Measurements from ENCODE around the gene POMGNT2.

Gene POMGNT2

DNA sequence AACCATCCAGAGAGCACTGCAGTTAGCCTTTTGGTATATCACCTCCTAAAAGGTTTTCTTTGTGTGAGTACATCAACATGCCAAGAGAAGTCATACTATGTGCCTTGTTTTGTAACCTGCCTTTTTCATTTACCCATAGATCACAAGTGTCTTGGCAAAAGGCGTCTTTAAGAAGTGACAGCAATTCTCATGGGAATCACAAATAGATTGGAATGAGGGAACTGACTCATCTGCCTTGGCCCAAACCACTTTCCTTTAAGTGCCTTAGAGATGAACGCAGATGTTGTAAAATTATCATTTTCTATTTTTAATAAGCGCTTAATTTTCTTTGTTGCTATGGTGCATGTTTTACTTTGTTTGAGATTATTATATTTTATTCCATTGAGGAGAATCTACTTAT, 20.7 kb upstream of the POMGNT2 start:
- no peak overlapping the region for H2AFZ ChIP-seq (ENCODE audit: low read length)
- no peak overlapping the region for H3K4ac ChIP-seq (ENCODE audit: low read length)
- no peaks in the 10 kb centered on the region for H3K79me1 ChIP-seq (ENCODE audit: low read depth, low read length)
- no peaks in the 10 kb centered on the region for H3K9me3 ChIP-seq (replicated peaks in 1 of 2; ENCODE audit: control insufficient read depth in 2 of 2, insufficient read depth in 1 of 2, low read depth in 1 of 2, low read length in 2 of 2)
- H3K27ac ChIP-seq (replicated peaks; ENCODE audit: low read length): no peak overlapping the region
- no peak overlapping the region for H2BK12ac ChIP-seq (ENCODE audit: low read length)
- no peak overlapping the region for H3K18ac ChIP-seq (ENCODE audit: low read length)
- H3K9ac ChIP-seq (ENCODE audit: low read depth, low read length, poor library complexity): no peak overlapping the region
- WGBS, 2 donors (ENCODE audit: extremely low coverage in 2 of 2, insufficient read length in 2 of 2, insufficient replicate concordance in 1 of 2): no CpG with 5 or more reads among the region's 3 CpGs
- H4K8ac ChIP-seq (ENCODE audit: low read depth, low read length): no peak overlapping the region
- no peak overlapping the region for H3K4me2 ChIP-seq (ENCODE audit: insufficient read depth, low read length, poor library complexity, severe bottlenecking)
- no peak overlapping the region for H3K14ac ChIP-seq (ENCODE audit: low read length)
- H4K91ac ChIP-seq (ENCODE audit: low read depth, low read length, poor library complexity): no peak overlapping the region
- no peaks in the 10 kb centered on the region for H3K4me1 ChIP-seq (ENCODE audit: control insufficient read depth in 2 of 2, insufficient read depth in 1 of 2, low read depth in 1 of 2, low read length in 2 of 2)
- H3K27me3 ChIP-seq (ENCODE audit: control insufficient read depth in 3 of 3, insufficient read depth in 3 of 3, low read depth in 1 of 3, low read length in 3 of 3): no peaks in the 10 kb centered on the region
- H3K4me3 ChIP-seq (ENCODE audit: low read length in 2 of 2): no peak overlapping the region
- H3K36me3 ChIP-seq (replicated peaks in 1 of 2; ENCODE audit: control insufficient read depth in 2 of 2, insufficient read depth in 2 of 2, low read length in 2 of 2): no peaks in the 10 kb centered on the region
- H2BK120ac ChIP-seq (ENCODE audit: low read depth, low read length): no peak overlapping the region
- no peak overlapping the region for H2BK15ac ChIP-seq (ENCODE audit: low read length)
- no peak overlapping the region for H3K23ac ChIP-seq (ENCODE audit: low read depth, low read length, poor library complexity)
- DNase-seq (ENCODE audit: low spot score): no peak
- no peak overlapping the region for H2BK5ac ChIP-seq (ENCODE audit: low read length)
- H2AK5ac ChIP-seq (ENCODE audit: low read depth, low read length): no peak overlapping the region

DNA sequence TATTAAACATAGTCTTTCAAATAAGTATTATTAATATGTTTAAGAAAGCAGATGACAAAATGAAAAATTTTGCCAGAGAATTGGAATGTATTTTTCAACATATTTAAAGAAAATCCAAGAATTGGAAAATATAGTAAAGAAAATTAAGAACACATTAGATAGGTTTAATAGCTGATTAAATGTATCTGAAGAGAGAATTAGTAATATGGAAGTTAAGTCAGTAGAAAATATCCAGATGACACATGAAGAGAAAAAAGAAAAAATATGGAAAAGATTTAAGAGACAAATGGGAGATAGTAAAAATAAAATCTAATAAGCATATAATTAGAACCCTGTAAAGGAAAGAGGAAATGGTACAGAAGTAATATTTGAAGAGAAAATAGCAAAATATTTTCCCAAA, 18.0 kb upstream of the POMGNT2 start:
- Histone ChIP-seq H3K27me3 (ENCODE audit: control insufficient read depth in 3 of 3, insufficient read depth in 3 of 3, low read depth in 1 of 3, low read length in 3 of 3) (no peaks in the 10 kb centered on the region), H3K4ac (ENCODE audit: low read length) (no peak overlapping the region), H3K4me2 (ENCODE audit: insufficient read depth, low read length, poor library complexity, severe bottlenecking) (no peak overlapping the region), H3K4me3 (ENCODE audit: low read length in 2 of 2) (no peak overlapping the region), H2BK120ac (ENCODE audit: low read depth, low read length) (no peak overlapping the region), H3K4me1 (ENCODE audit: control insufficient read depth in 2 of 2, insufficient read depth in 1 of 2, low read depth in 1 of 2, low read length in 2 of 2) (no peaks in the 10 kb centered on the region), H2AK5ac (ENCODE audit: low read depth, low read length) (no peak overlapping the region), H3K18ac (ENCODE audit: low read length) (no peak overlapping the region), H2BK5ac (ENCODE audit: low read length) (no peak overlapping the region), H2BK12ac (ENCODE audit: low read length) (no peak overlapping the region), H3K27ac (replicated peaks; ENCODE audit: low read length) (no peak overlapping the region), H3K14ac (ENCODE audit: low read length) (no peak overlapping the region), H3K9me3 (replicated peaks in 1 of 2; ENCODE audit: control insufficient read depth in 2 of 2, insufficient read depth in 1 of 2, low read depth in 1 of 2, low read length in 2 of 2) (peaks cover 0 to 2% of the 10 kb centered on the region in 2 donors), H3K36me3 (replicated peaks in 1 of 2; ENCODE audit: control insufficient read depth in 2 of 2, insufficient read depth in 2 of 2, low read length in 2 of 2) (no peaks in the 10 kb centered on the region), H2AFZ (ENCODE audit: low read length) (no peak overlapping the region), H3K23ac (ENCODE audit: low read depth, low read length, poor library complexity) (no peak overlapping the region), H4K91ac (ENCODE audit: low read depth, low read length, poor library complexity) (no peak overlapping the region), H3K9ac (ENCODE audit: low read depth, low read length, poor library complexity) (no peak overlapping the region), H4K8ac (ENCODE audit: low read depth, low read length) (no peak overlapping the region), H2BK15ac (ENCODE audit: low read length) (no peak overlapping the region), H3K79me1 (ENCODE audit: low read depth, low read length) (no peaks in the 10 kb centered on the region)
- DNase-seq (ENCODE audit: low spot score): no peak

DNA sequence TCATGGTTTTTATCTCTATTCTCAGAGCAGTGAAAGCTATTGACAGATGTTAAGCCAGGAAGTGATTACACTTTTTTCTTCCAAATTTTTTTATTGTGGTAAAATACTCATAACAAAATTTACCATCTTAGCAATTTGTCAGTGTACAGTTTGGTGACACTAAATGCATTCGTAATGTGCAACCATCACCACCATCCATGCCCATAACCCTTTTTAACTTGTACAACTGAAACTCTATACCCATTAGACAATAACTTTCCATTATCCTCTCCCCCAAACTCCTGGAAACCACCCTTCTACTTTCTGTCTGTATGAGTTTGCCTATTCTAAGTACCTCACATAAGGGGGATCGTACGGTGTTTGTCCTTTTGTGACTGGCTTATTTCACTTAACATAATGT, 15.1 kb upstream of the POMGNT2 start:
- Histone ChIP-seq H3K27ac (replicated peaks; ENCODE audit: low read length) (no peak overlapping the region), H2AFZ (ENCODE audit: low read length) (no peak overlapping the region), H3K36me3 (replicated peaks in 1 of 2; ENCODE audit: control insufficient read depth in 2 of 2, insufficient read depth in 2 of 2, low read length in 2 of 2) (no peaks in the 10 kb centered on the region), H3K4ac (ENCODE audit: low read length) (no peak overlapping the region), H3K79me1 (ENCODE audit: low read depth, low read length) (no peaks in the 10 kb centered on the region), H4K91ac (ENCODE audit: low read depth, low read length, poor library complexity) (no peak overlapping the region), H3K9me3 (replicated peaks in 1 of 2; ENCODE audit: control insufficient read depth in 2 of 2, insufficient read depth in 1 of 2, low read depth in 1 of 2, low read length in 2 of 2) (peaks cover 0 to 2% of the 10 kb centered on the region in 2 donors), H3K23ac (ENCODE audit: low read depth, low read length, poor library complexity) (no peak overlapping the region), H3K4me3 (ENCODE audit: low read length in 2 of 2) (no peak overlapping the region), H3K4me1 (ENCODE audit: control insufficient read depth in 2 of 2, insufficient read depth in 1 of 2, low read depth in 1 of 2, low read length in 2 of 2) (no peaks in the 10 kb centered on the region), H3K18ac (ENCODE audit: low read length) (no peak overlapping the region), H3K27me3 (ENCODE audit: control insufficient read depth in 3 of 3, insufficient read depth in 3 of 3, low read depth in 1 of 3, low read length in 3 of 3) (peaks cover 0 to 6% (median 0%) of the 10 kb centered on the region in 3 experiments), H3K9ac (ENCODE audit: low read depth, low read length, poor library complexity) (no peak overlapping the region), H2BK15ac (ENCODE audit: low read length) (no peak overlapping the region), H2BK5ac (ENCODE audit: low read length) (no peak overlapping the region), H3K4me2 (ENCODE audit: insufficient read depth, low read length, poor library complexity, severe bottlenecking) (no peak overlapping the region), H4K8ac (ENCODE audit: low read depth, low read length) (no peak overlapping the region), H2AK5ac (ENCODE audit: low read depth, low read length) (no peak overlapping the region), H3K14ac (ENCODE audit: low read length) (no peak overlapping the region), H2BK120ac (ENCODE audit: low read depth, low read length) (no peak overlapping the region), H2BK12ac (ENCODE audit: low read length) (no peak overlapping the region)
- no peak for DNase-seq (ENCODE audit: low spot score)
- no CpG with 5 or more reads among the region's 3 CpGs for WGBS, 2 donors (ENCODE audit: extremely low coverage in 2 of 2, insufficient read length in 2 of 2, insufficient replicate concordance in 1 of 2)

DNA sequence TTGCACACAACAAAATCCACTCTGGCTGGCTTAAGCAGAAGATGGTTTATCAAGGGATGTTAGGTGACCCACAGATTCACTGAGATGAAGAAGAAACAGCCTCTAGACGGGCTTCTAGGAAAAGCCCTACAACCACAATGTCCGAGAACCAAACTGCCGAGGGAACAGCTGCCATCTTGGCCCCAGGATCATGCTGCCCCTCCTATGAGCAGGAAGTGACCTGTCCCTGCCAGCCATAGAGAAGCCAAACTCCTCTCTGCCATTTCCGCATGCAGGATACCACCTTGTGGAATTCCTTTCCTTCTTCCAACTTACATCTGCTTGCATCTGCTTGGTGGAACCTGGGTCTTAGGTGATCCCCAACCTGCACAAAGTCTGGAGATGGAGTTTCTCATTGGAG, 11.4 kb upstream of the POMGNT2 start:
- Histone ChIP-seq H2BK5ac (ENCODE audit: low read length) (no peak overlapping the region), H3K27me3 (ENCODE audit: control insufficient read depth in 3 of 3, insufficient read depth in 3 of 3, low read depth in 1 of 3, low read length in 3 of 3) (peaks cover 0 to 9% (median 0%) of the 10 kb centered on the region in 3 experiments)

More for the DNA sequence above, 11.4 kb upstream of the POMGNT2 start:
- Histone ChIP-seq H3K14ac (ENCODE audit: low read length) (no peak overlapping the region), H3K36me3 (replicated peaks in 1 of 2; ENCODE audit: control insufficient read depth in 2 of 2, insufficient read depth in 2 of 2, low read length in 2 of 2) (no peaks in the 10 kb centered on the region), H2BK120ac (ENCODE audit: low read depth, low read length) (no peak overlapping the region), H3K27ac (replicated peaks; ENCODE audit: low read length) (no peak overlapping the region), H3K9ac (ENCODE audit: low read depth, low read length, poor library complexity) (no peak overlapping the region), H3K4me2 (ENCODE audit: insufficient read depth, low read length, poor library complexity, severe bottlenecking) (no peak overlapping the region), H2BK12ac (ENCODE audit: low read length) (no peak overlapping the region), H3K4me1 (ENCODE audit: control insufficient read depth in 2 of 2, insufficient read depth in 1 of 2, low read depth in 1 of 2, low read length in 2 of 2) (no peaks in the 10 kb centered on the region), H2BK15ac (ENCODE audit: low read length) (no peak overlapping the region), H2AFZ (ENCODE audit: low read length) (peak overlapping the region; percentile 32), H3K4me3 (ENCODE audit: low read length in 2 of 2) (no peak overlapping the region), H2AK5ac (ENCODE audit: low read depth, low read length) (no peak overlapping the region), H3K4ac (ENCODE audit: low read length) (no peak overlapping the region), H3K79me1 (ENCODE audit: low read depth, low read length) (no peaks in the 10 kb centered on the region), H3K18ac (ENCODE audit: low read length) (no peak overlapping the region), H3K9me3 (replicated peaks in 1 of 2; ENCODE audit: control insufficient read depth in 2 of 2, insufficient read depth in 1 of 2, low read depth in 1 of 2, low read length in 2 of 2) (peaks cover 0 to 2% of the 10 kb centered on the region in 2 donors), H4K8ac (ENCODE audit: low read depth, low read length) (no peak overlapping the region), H3K23ac (ENCODE audit: low read depth, low read length, poor library complexity) (no peak overlapping the region), H4K91ac (ENCODE audit: low read depth, low read length, poor library complexity) (peak overlapping the region; percentile 61)
- DNase-seq (ENCODE audit: low spot score): no peak
- no CpG with 5 or more reads among the region's 4 CpGs for WGBS, 2 donors (ENCODE audit: extremely low coverage in 2 of 2, insufficient read length in 2 of 2, insufficient replicate concordance in 1 of 2)
